ENCODE data around the gene BEST2.

The BEST2 gene

DNA sequence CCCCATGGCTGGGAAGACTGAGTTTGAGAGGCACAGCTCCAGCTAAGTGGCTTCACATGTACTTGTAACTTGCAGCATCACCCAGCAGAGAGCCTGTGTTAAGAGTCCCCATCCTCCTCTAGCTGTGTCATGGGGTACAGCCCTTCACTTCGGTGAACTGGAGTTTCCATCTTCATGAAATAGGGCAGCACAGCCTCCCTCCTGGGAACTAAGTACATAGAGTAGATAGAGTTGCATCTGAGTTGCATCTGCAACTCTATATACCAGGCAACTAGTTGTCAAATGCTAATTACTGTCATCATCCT, 48.8 kb downstream of the BEST2 start:
- DNase-seq (ENCODE audit: low read depth, low spot score) = no peak

- DNase-seq (ENCODE audit: low read depth, low spot score) = no peak
These were observed 49.4 kb downstream of the BEST2 start for GRCh38 chr19:12800923-12801465.

DNA sequence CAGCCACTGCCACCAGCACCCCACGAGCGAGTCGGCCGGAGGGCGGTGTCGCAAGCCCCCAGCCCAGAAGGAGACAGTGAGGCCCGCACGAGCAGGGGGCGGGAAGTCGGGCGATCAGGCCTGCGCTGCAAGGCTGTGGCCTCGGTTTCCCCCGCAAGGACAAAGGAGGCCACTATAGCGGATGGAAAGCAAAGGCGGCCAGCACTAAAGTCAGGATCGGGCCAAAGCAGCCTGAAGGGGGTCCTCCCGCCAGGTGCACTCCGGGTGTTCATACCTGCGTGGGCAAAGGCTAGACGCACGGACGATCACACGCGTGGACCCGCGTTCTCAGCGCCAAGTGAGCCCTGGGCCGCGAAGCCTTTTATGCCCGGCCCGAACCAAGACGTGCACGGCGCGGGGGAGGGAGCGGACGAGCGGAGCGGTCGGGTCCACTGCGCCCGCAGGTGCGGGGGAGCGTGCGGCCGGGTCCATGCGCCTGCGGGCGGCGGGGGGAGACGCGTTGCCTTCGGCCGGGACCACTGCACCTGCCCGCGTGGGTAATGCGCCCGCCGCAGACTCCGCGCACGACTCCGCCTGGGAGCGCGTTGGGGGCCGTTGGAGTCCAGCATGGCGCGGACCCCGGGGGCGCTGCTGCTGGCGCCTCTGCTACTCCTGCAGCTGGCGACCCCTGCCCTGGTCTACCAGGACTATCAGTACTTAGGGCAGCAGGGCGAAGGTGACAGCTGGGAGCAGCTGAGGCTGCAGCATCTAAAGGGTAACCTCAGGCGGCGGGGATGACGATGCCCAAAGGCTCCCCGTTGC, 50.1 kb downstream of the BEST2 start, which contains the start of the genes PRDX2 and THSD8:
Gene PRDX2 (minus strand): TSS at position 335 of the 801 bp plus-strand sequence. CDS start 539 bp downstream, outside the sequence.
Gene THSD8 (plus strand): TSS at position 604 of the 801 bp plus-strand sequence. CDS start 3 bp downstream, at position 607.
- no peak for DNase-seq (ENCODE audit: low read depth, low spot score)

DNA sequence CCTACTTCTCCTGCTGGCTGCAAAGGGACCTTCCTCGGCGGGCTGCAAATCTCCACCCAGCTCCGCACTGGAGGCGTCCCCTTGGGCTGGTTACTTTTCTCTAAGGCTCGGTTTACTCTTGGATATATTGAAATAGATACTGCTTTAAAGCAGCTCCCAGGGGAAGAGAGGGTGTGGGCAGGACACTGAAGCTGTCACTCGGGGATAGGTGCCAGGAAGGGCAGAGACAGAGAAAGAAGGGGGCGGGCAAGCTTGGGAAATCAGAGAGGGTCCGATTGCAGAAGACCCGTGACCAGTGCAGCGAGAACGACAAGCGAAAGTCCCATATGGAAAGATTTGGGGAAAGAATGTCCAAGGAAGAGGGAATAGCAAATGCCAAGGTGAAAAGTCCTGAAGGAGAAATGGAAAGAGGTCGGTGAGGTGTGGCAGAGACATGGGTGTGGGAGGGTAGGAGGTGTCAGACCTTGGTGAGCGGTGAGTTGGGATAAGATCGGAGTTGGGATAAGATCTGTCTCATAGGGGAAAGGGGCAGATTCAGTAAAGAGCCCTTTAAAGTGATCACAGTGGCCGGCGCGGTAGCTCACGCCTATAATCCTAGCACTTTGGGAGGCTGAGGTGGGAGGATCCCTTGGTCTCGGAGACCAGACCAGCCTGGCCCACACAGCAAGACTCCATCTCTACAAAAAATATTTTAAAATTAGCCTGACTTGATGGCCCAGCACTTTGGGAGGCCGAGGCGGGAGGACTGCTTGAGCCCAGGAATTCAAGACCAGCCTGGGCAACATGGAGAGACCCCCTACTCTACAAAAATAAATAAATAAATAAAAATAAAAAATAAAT, 50.9 kb downstream of the BEST2 start:
- DNase-seq (ENCODE audit: low read depth, low spot score) = no peak

- no peak for DNase-seq (ENCODE audit: low read depth, low spot score)
These were observed 52.5 kb downstream of the BEST2 start for GRCh38 chr19:12804051-12804450.

DNA sequence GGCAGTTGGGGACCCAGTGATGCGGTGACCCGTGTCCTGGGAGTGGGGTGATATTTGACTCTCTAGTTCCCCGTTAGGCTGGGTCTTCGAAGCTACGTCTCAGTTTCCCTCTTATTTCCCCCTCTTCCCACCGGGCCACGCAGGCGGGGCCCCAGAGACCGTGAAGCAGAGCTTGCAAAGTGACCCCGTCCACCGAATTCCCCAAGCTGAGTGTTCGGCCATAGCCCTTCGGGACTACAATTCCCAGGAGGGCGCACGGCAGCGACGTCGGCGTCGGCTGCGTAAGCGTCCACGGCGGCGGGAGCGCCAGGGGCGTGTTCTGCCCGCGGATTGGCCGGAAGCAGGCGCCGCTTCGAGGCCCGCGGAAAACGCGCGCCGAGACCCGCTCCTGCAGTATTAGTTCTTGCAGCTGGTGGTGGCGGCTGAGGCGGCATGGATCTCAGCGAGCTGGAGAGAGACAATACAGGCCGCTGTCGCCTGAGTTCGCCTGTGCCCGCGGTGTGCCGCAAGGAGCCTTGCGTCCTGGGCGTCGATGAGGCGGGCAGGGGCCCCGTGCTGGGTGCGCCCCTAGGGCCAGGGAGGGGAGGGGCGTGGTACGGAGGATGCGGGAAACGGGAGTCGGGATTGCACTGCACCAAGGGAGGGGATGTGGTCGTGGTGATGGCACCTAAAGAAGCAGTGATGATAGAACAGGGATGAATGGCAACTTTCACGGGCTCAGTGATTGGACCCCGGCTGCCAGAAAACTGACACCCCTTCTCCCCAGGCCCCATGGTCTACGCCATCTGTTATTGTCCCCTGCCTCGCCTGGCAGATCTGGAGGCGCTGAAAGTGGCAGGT, 54.9 kb downstream of the BEST2 start, which contains the start of gene RNASEH2A:
Gene RNASEH2A (plus strand): TSS at position 343 of the 840 bp plus-strand sequence. CDS start 90 bp downstream, at position 433.
- no peak for DNase-seq (ENCODE audit: low read depth, low spot score)

Measured in brain pericyte (primary cell).